Suprapubic skin (tissue), 4 donors: Measurements from ENCODE around the gene MDM1. TPM values are rescaled to one million over a fixed set of nuclear protein-coding genes. Genes with fewer than 3 reads are reported as not detected.

Experiments used
- DNase-seq, 2 donors: peaks; one replicate each; pipeline ENCODE4 v3.0.0-alpha.2; 2019; ENCODE audit warnings: low spot score in 2 of 2
- H3K27ac ChIP-seq: fragments of 200-600 bp; sonication (generic); one replicate; pipeline ENCODE4 v1.5.1; 2019
- H3K27me3 ChIP-seq: fragments of 200-600 bp; sonication (generic); one replicate; pipeline ENCODE4 v1.5.1; 2019
- H3K36me3 ChIP-seq: fragments of 200-600 bp; sonication (generic); one replicate; pipeline ENCODE4 v1.5.1; 2019
- H3K4me1 ChIP-seq: fragments of 200-600 bp; sonication (generic); one replicate; pipeline ENCODE4 v1.5.1; 2019
- H3K4me3 ChIP-seq: fragments of 200-600 bp; sonication (generic); one replicate; pipeline ENCODE4 v1.5.1; 2019; ENCODE audit warnings: mild to moderate bottlenecking
- H3K9me3 ChIP-seq: fragments of 200-600 bp; sonication (generic); one replicate; pipeline ENCODE4 v1.5.1; 2019
- CTCF ChIP-seq, 2 donors: fragments of 200-600 bp in 1 of 2; fragments of 450-650 bp in 1 of 2; sonication (generic) in 1 of 2; IDR thresholded peaks; one replicate each; pipeline ENCODE4 v1.5.1; 2016 to 2019; ENCODE audit warnings: antibody characterized with exemption in 2 of 2, mild to moderate bottlenecking in 1 of 2, moderate library complexity in 1 of 2
- EP300 ChIP-seq: sonication (generic); formaldehyde crosslinking; IDR thresholded peaks from one replicate; pipeline ENCODE4 v1.6.1; 2017; ENCODE audit warnings: antibody characterized with exemption
- POLR2A ChIP-seq, 2 donors: fragments of 450-650 bp; IDR thresholded peaks; one replicate each; pipeline ENCODE4 v1.6.1; 2017; ENCODE audit warnings: antibody characterized with exemption in 2 of 2, mild to moderate bottlenecking in 2 of 2, moderate library complexity in 2 of 2
- POLR2AphosphoS5 ChIP-seq, 3 donors: sonication (generic); formaldehyde crosslinking; IDR thresholded peaks; one replicate each; pipeline ENCODE4 v1.6.1; 2017; ENCODE audit warnings: antibody characterized with exemption in 3 of 3
- WGBS: methylation state at CpG from one replicate; pipeline ENCODE4 v1.1.5; 2018; 5-methylcytosine and 5-hydroxymethylcytosine counted together
- total RNA-seq, 4 donors: library from RNA; depleted of rRNA; stranded (reverse); fragments of >200 nt; gene quantifications; one replicate each; pipeline ENCODE4 v1.1.0, GENCODE V29; 2016

The MDM1 gene
- total RNA-seq, 4 donors from 2014 or later, result 4.1 to 10.2 (median 7.0) TPM

GRCh38 chr12:68303850-68304249, 28.3 kb downstream of the MDM1 start:
- TF ChIP-seq POLR2AphosphoS5 (IDR thresholded peaks at IDR 0.05), result no peak
- no peak for TF ChIP-seq POLR2A (IDR thresholded peaks at IDR 0.05)
- Histone ChIP-seq H3K9me3 (no peaks in the 10 kb centered on the region), H3K27me3 (no peaks in the 10 kb centered on the region), H3K36me3 (peaks cover 9% of the 10 kb centered on the region), H3K4me3 (no peak overlapping the region), H3K27ac (no peak overlapping the region), H3K4me1 (no peaks in the 10 kb centered on the region)
- 86% methylated on average over 6 of the region's 6 CpGs for WGBS
- no peak for DNase-seq

- 75% methylated on average over 4 of the region's 4 CpGs for WGBS
- peaks cover 13% of the 10 kb centered on the region for H3K36me3 ChIP-seq
These were observed 34.2 kb downstream of the MDM1 start for GRCh38 chr12:68297929-68298328.

GRCh38 chr12:68294251-68294650, 37.9 kb downstream of the MDM1 start:
- WGBS, result 30% methylated on average over 2 of the region's 2 CpGs
- Histone ChIP-seq H3K27me3 (no peaks in the 10 kb centered on the region), H3K36me3 (peaks cover 13% of the 10 kb centered on the region), H3K27ac (no peak overlapping the region), H3K4me3 (no peak overlapping the region), H3K9me3 (no peaks in the 10 kb centered on the region), H3K4me1 (no peaks in the 10 kb centered on the region)
- DNase-seq, result no peak
- TF ChIP-seq POLR2A (IDR thresholded peaks at IDR 0.05) (no peak), EP300 (no peak)

More at GRCh38 chr12:68297929-68298328, 34.2 kb downstream of the MDM1 start:
- TF ChIP-seq CTCF (IDR thresholded peaks at IDR 0.05), result no peak
- TF ChIP-seq POLR2A (IDR thresholded peaks at IDR 0.05), result no peak
- TF ChIP-seq POLR2AphosphoS5 (IDR thresholded peaks at IDR 0.05), result no peak
- no peak for TF ChIP-seq EP300
- no peak for DNase-seq
- Histone ChIP-seq H3K4me1 (no peaks in the 10 kb centered on the region), H3K9me3 (no peaks in the 10 kb centered on the region), H3K27ac (no peak overlapping the region), H3K4me3 (no peak overlapping the region), H3K27me3 (no peaks in the 10 kb centered on the region)

- no peaks in the 10 kb centered on the region for H3K9me3 ChIP-seq
- no peak for TF ChIP-seq CTCF (IDR thresholded peaks at IDR 0.05)
- no peak for TF ChIP-seq POLR2A (IDR thresholded peaks at IDR 0.05)
- no peaks in the 10 kb centered on the region for H3K4me1 ChIP-seq
- H3K36me3 ChIP-seq, result peaks cover 10% of the 10 kb centered on the region
- no peak overlapping the region for H3K27ac ChIP-seq
- H3K27me3 ChIP-seq, result no peaks in the 10 kb centered on the region
- DNase-seq, result no peak
- H3K4me3 ChIP-seq, result no peak overlapping the region
These were observed 38.8 kb downstream of the MDM1 start for GRCh38 chr12:68293347-68293746.

GRCh38 chr12:68292151-68292943, 39.8 kb downstream of the MDM1 start:
- Histone ChIP-seq H3K9me3 (no peaks in the 10 kb centered on the region), H3K4me1 (no peaks in the 10 kb centered on the region), H3K36me3 (peaks cover 7% of the 10 kb centered on the region), H3K4me3 (no peak overlapping the region), H3K27me3 (no peaks in the 10 kb centered on the region), H3K27ac (no peak overlapping the region)
- no peak for TF ChIP-seq POLR2AphosphoS5 (IDR thresholded peaks at IDR 0.05)
- DNase-seq, result no peak
- WGBS, result 79% methylated on average over 9 of the region's 9 CpGs

GRCh38 chr12:68291396-68292036, 40.6 kb downstream of the MDM1 start:
- H3K27me3 ChIP-seq, result no peaks in the 10 kb centered on the region
- no peaks in the 10 kb centered on the region for H3K4me1 ChIP-seq
- H3K9me3 ChIP-seq, result no peaks in the 10 kb centered on the region
- peaks cover 6% of the 10 kb centered on the region for H3K36me3 ChIP-seq
- no peak for TF ChIP-seq CTCF (IDR thresholded peaks at IDR 0.05)
- TF ChIP-seq POLR2A (IDR thresholded peaks at IDR 0.05), result no peak
- TF ChIP-seq POLR2AphosphoS5 (IDR thresholded peaks at IDR 0.05), result no peak
- H3K4me3 ChIP-seq, result no peak overlapping the region
- no peak for DNase-seq
- WGBS, result 52% methylated on average over 4 of the region's 4 CpGs
- H3K27ac ChIP-seq, result no peak overlapping the region
